Loucy (cell line): ENCODE measurements around the gene SRPK3.

Experiments used
- H2AFZ ChIP-seq: fragments of 200-600 bp; sonication (generic); 2 replicates; pipeline ENCODE4 v1.6.0; 2016; ENCODE audit warnings: antibody characterized with exemption, mild to moderate bottlenecking, low read length, moderate library complexity
- H3F3A ChIP-seq: fragments of 200-600 bp; 2 replicates; pipeline ENCODE4 v1.6.0; 2016; ENCODE audit warnings: antibody characterized with exemption, low read depth, mild to moderate bottlenecking
- H3K27me3 ChIP-seq: fragments of 200-600 bp; sonication (generic); 2 replicates; pipeline ENCODE4 v1.6.1; 2014; ENCODE audit warnings: low read length, mild to moderate bottlenecking; ENCODE audit not compliant: insufficient read depth, poor library complexity, severe bottlenecking
- H3K36me3 ChIP-seq: fragments of 200-600 bp; sonication (generic); 2 replicates; pipeline ENCODE4 v1.6.1; 2016; ENCODE audit warnings: low read length; ENCODE audit not compliant: insufficient read depth
- H3K4me1 ChIP-seq: fragments of 200-600 bp; sonication (generic); 2 replicates; pipeline ENCODE4 v1.5.1; 2014; ENCODE audit warnings: low read length, mild to moderate bottlenecking; ENCODE audit not compliant: insufficient read depth, poor library complexity, severe bottlenecking
- H3K4me2 ChIP-seq: fragments of 200-600 bp; sonication (generic); 2 replicates; pipeline ENCODE4 v1.6.0; 2014; ENCODE audit warnings: antibody characterized with exemption, low read length, low read depth, mild to moderate bottlenecking; ENCODE audit not compliant: poor library complexity, severe bottlenecking
- H3K4me3 ChIP-seq: fragments of 200-600 bp; sonication (generic); 2 replicates; pipeline ENCODE4 v1.5.1; 2014; ENCODE audit warnings: low read length, mild to moderate bottlenecking, mixed read lengths; ENCODE audit not compliant: poor library complexity, severe bottlenecking
- H3K79me2 ChIP-seq: fragments of 200-600 bp; sonication (generic); 2 replicates; pipeline ENCODE4 v1.6.1; 2014; ENCODE audit warnings: low read length; ENCODE audit not compliant: insufficient read depth
- H3K9ac ChIP-seq: fragments of 200-600 bp; sonication (generic); 2 replicates; pipeline ENCODE4 v1.6.0; 2014; ENCODE audit warnings: mild to moderate bottlenecking, low read depth, low read length, moderate library complexity; ENCODE audit not compliant: poor library complexity, severe bottlenecking
- H3K9me2 ChIP-seq: fragments of 200-600 bp; sonication (generic); replicated peaks from 2 replicates; pipeline ENCODE4 v1.6.1; 2016; ENCODE audit warnings: low read depth, low read length, mixed read lengths
- H3K9me3 ChIP-seq: fragments of 200-600 bp; sonication (generic); 2 replicates; pipeline ENCODE4 v1.6.1; 2014; ENCODE audit warnings: mild to moderate bottlenecking, antibody characterized with exemption, low read length, low read depth; ENCODE audit not compliant: insufficient read depth
- H4K20me1 ChIP-seq: fragments of 200-600 bp; sonication (generic); 2 replicates; pipeline ENCODE4 v1.6.0; 2014; ENCODE audit warnings: antibody characterized with exemption, low read length, mild to moderate bottlenecking; ENCODE audit not compliant: insufficient read depth, poor library complexity, severe bottlenecking
- EZH2phosphoT487 ChIP-seq: fragments of 200-600 bp; IDR thresholded peaks from 2 replicates; pipeline ENCODE4 v1.6.1; 2018; ENCODE audit warnings: antibody characterized with exemption, mild to moderate bottlenecking, moderate library complexity, borderline replicate concordance
- TF ChIP-seq, protein P1 (sequence below): fragments of 200-600 bp; sonication (generic); conservative IDR thresholded peaks from 2 replicates; pipeline ENCODE4 v1.5.1; 2014; ENCODE audit warnings: mild to moderate bottlenecking, antibody characterized with exemption, low read length

The SRPK3 gene

GRCh38 chrX:153797415-153798015 is 16.7 kb downstream of the SRPK3 start:
- Histone ChIP-seq H3K9ac (no peak overlapping the region), H3K36me3 (no peaks in the 10 kb centered on the region), H3K9me2 (no peaks in the 10 kb centered on the region), H3K4me2 (peak overlapping the region; percentile 93), H3K79me2 (peaks cover 46% of the 10 kb centered on the region), H4K20me1 (peaks cover 18% of the 10 kb centered on the region), H3F3A (no peaks in the 10 kb centered on the region), H3K27me3 (no peaks in the 10 kb centered on the region), H3K4me3 (no peak overlapping the region), H3K4me1 (peaks cover 14% of the 10 kb centered on the region), H3K9me3 (no peaks in the 10 kb centered on the region), H2AFZ (no peak overlapping the region)
- TF ChIP-seq, protein P1, sequence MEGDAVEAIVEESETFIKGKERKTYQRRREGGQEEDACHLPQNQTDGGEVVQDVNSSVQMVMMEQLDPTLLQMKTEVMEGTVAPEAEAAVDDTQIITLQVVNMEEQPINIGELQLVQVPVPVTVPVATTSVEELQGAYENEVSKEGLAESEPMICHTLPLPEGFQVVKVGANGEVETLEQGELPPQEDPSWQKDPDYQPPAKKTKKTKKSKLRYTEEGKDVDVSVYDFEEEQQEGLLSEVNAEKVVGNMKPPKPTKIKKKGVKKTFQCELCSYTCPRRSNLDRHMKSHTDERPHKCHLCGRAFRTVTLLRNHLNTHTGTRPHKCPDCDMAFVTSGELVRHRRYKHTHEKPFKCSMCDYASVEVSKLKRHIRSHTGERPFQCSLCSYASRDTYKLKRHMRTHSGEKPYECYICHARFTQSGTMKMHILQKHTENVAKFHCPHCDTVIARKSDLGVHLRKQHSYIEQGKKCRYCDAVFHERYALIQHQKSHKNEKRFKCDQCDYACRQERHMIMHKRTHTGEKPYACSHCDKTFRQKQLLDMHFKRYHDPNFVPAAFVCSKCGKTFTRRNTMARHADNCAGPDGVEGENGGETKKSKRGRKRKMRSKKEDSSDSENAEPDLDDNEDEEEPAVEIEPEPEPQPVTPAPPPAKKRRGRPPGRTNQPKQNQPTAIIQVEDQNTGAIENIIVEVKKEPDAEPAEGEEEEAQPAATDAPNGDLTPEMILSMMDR, result no peak
- no peak for TF ChIP-seq EZH2phosphoT487

DNA sequence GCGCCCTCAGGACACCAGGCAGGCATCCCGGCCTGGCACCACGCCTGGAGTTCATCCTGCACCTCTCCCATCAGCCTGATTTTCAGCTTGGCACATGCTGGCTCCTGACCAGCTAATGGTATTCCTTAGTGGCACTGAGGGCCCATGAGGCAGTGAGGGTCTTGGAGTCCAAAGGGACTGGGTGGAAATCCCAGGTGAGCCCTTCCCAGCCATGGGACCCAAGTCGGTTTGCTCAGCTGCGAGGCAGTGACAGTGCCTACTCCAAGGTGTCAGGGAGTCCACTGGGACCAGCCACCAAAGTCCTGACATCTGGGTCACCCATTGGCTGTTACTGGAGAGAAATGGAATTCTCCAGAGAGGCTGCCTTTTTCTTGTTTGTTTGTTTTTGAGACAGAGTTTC is 18.5 kb downstream of the SRPK3 start:
- no peak for TF ChIP-seq EZH2phosphoT487
- TF ChIP-seq, protein P1, result no peak
- Histone ChIP-seq H3K36me3 (no peaks in the 10 kb centered on the region), H3K27me3 (no peaks in the 10 kb centered on the region), H3K4me2 (no peak overlapping the region), H3K9me2 (no peaks in the 10 kb centered on the region), H3K4me1 (peaks cover 10% of the 10 kb centered on the region), H2AFZ (no peak overlapping the region), H3K4me3 (no peak overlapping the region), H3K9ac (no peak overlapping the region), H3K79me2 (peaks cover 33% of the 10 kb centered on the region), H4K20me1 (peaks cover 15% of the 10 kb centered on the region), H3K9me3 (no peaks in the 10 kb centered on the region), H3F3A (no peaks in the 10 kb centered on the region)

DNA sequence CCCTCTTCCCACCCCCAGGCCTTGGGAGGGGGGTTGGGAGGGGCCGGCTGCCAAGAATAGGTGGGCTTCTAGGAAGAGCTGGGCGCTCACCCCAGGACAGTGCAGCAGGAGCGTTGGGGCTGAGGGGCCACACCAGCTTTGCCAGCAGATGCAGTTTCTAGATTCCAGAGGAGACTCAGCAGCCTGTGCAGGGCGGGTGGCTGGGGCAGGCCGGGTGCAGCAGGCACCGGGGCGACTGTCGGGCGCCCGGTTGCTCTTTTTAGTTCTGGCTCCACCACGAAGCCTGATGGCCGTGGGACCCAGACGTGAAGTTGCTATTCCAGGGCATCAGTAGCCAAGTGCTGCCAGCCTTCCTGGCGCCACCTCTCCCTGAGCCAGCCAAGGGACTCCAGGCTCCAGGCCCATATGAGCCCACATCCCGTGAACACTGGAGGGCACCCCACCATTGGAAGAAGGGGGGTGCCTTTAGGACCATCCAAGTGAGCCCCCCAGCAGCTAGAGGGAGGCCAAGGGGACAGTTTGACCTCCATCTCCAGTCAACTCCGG is 19.4 kb downstream of the SRPK3 start:
- Histone ChIP-seq H3K27me3 (no peaks in the 10 kb centered on the region), H3K9me2 (no peaks in the 10 kb centered on the region), H3K36me3 (no peaks in the 10 kb centered on the region), H3F3A (no peaks in the 10 kb centered on the region), H3K4me3 (no peak overlapping the region), H3K9me3 (no peaks in the 10 kb centered on the region), H3K4me1 (peaks cover 10% of the 10 kb centered on the region), H4K20me1 (peaks cover 12% of the 10 kb centered on the region), H3K79me2 (peaks cover 25% of the 10 kb centered on the region), H3K4me2 (no peak overlapping the region), H2AFZ (no peak overlapping the region), H3K9ac (no peak overlapping the region)
- TF ChIP-seq, protein P1, result no peak
- TF ChIP-seq EZH2phosphoT487, result no peak
